Neuronal stem cell (in vitro differentiated cells): ENCODE measurements around the gene N4BP3.
A peak's percentile ranks its signal among the peaks of the same experiment; 100 is the strongest.

ENCODE experiments used
- DNase-seq: peaks from one replicate; pipeline ENCODE4 v3.0.0-alpha.2; 2013; ENCODE audit warnings: low spot score
- H2AFZ ChIP-seq: one replicate; pipeline ENCODE4 v1.6.1; 2013; ENCODE audit warnings: mild to moderate bottlenecking, low read length, inconsistent platforms
- H2AK5ac ChIP-seq: 2 replicates; pipeline ENCODE4 v1.6.1; 2013; ENCODE audit warnings: low read depth, mild to moderate bottlenecking, inconsistent platforms, low read length, moderate library complexity, mixed read lengths
- H2BK120ac ChIP-seq: 2 replicates; pipeline ENCODE4 v1.6.1; 2013; ENCODE audit warnings: low read depth, mild to moderate bottlenecking, inconsistent platforms, low read length, moderate library complexity, mixed read lengths
- H2BK12ac ChIP-seq: one replicate; pipeline ENCODE4 v1.6.1; 2013; ENCODE audit warnings: low read length, inconsistent platforms
- H2BK15ac ChIP-seq: 2 replicates; pipeline ENCODE4 v1.6.1; 2013; ENCODE audit warnings: mild to moderate bottlenecking, low read length, inconsistent platforms, mixed read lengths
- H2BK5ac ChIP-seq: one replicate; pipeline ENCODE4 v1.6.1; 2013; ENCODE audit warnings: inconsistent platforms, mild to moderate bottlenecking, low read length, moderate library complexity
- H3K14ac ChIP-seq: one replicate; pipeline ENCODE4 v1.6.1; 2013; ENCODE audit warnings: low read length, inconsistent platforms
- H3K18ac ChIP-seq: 2 replicates; pipeline ENCODE4 v1.6.1; 2013; ENCODE audit warnings: low read length, inconsistent platforms
- H3K23ac ChIP-seq: 2 replicates; pipeline ENCODE4 v1.6.1; 2013; ENCODE audit warnings: low read depth, mild to moderate bottlenecking, mixed read lengths, low read length, inconsistent platforms; ENCODE audit not compliant: poor library complexity
- H3K27ac ChIP-seq: replicated peaks from 3 replicates; pipeline ENCODE4 v1.5.1; 2013; ENCODE audit warnings: low read length, inconsistent platforms
- H3K27me3 ChIP-seq, 3 experiments: 2 replicates each; pipeline ENCODE4 v1.6.1; 2013; ENCODE audit warnings: low read length in 3 of 3, mild to moderate bottlenecking in 2 of 3, inconsistent platforms in 1 of 3, low read depth in 1 of 3, mixed read lengths in 1 of 3, moderate library complexity in 1 of 3; ENCODE audit not compliant: control insufficient read depth in 3 of 3, insufficient read depth in 3 of 3
- H3K36me3 ChIP-seq, 2 donors: replicated peaks in 1 of 2; 2 replicates each; pipeline ENCODE4 v1.6.1; 2013; ENCODE audit warnings: low read length in 2 of 2; ENCODE audit not compliant: control insufficient read depth in 2 of 2, insufficient read depth in 2 of 2
- H3K4ac ChIP-seq: 2 replicates; pipeline ENCODE4 v1.6.1; 2013; ENCODE audit warnings: inconsistent platforms, mild to moderate bottlenecking, low read length, moderate library complexity
- H3K4me1 ChIP-seq, 2 donors: 1 replicate in 1 of 2; 2 replicates in 1 of 2; pipeline ENCODE4 v1.6.1; 2013; ENCODE audit warnings: low read length in 2 of 2, low read depth in 1 of 2; ENCODE audit not compliant: control insufficient read depth in 2 of 2, insufficient read depth in 1 of 2
- H3K4me2 ChIP-seq: one replicate; pipeline ENCODE4 v1.6.1; 2013; ENCODE audit warnings: mild to moderate bottlenecking, low read length, inconsistent platforms; ENCODE audit not compliant: insufficient read depth, poor library complexity, severe bottlenecking
- H3K4me3 ChIP-seq, 2 donors: 2 replicates each; pipeline ENCODE4 v1.5.1; 2013; ENCODE audit warnings: low read length in 2 of 2, mild to moderate bottlenecking in 2 of 2, inconsistent platforms in 1 of 2, moderate library complexity in 1 of 2
- H3K79me1 ChIP-seq: one replicate; pipeline ENCODE4 v1.6.1; 2013; ENCODE audit warnings: low read depth, mild to moderate bottlenecking, inconsistent platforms, low read length, moderate library complexity
- H3K9ac ChIP-seq: one replicate; pipeline ENCODE4 v1.6.1; 2013; ENCODE audit warnings: mild to moderate bottlenecking, low read depth, low read length, inconsistent platforms; ENCODE audit not compliant: poor library complexity
- H3K9me3 ChIP-seq, 2 donors: replicated peaks in 1 of 2; 2 replicates each; pipeline versions ENCODE3 to v1.6.1; 2013; ENCODE audit warnings: low read length in 2 of 2, mild to moderate bottlenecking in 2 of 2, inconsistent platforms in 1 of 2, low read depth in 1 of 2, mixed read lengths in 1 of 2, moderate library complexity in 1 of 2; ENCODE audit not compliant: control insufficient read depth in 2 of 2, insufficient read depth in 1 of 2
- H4K8ac ChIP-seq: one replicate; pipeline ENCODE4 v1.6.1; 2013; ENCODE audit warnings: low read depth, mild to moderate bottlenecking, inconsistent platforms, low read length, moderate library complexity
- H4K91ac ChIP-seq: one replicate; pipeline ENCODE4 v1.6.1; 2013; ENCODE audit warnings: low read length, low read depth, mild to moderate bottlenecking, inconsistent platforms; ENCODE audit not compliant: poor library complexity
- WGBS, 2 donors: extraction: QIAGEN DNeasy Blood & Tissue Kit; methylation state at CpG; one replicate each; pipeline ENCODE4 v1.1.7; 2013; ENCODE audit warnings: missing lambda C conversion rate in 2 of 2, mixed read lengths in 1 of 2; ENCODE audit not compliant: insufficient read length in 2 of 2, insufficient replicate concordance in 1 of 2; ENCODE audit errors: extremely low coverage in 2 of 2; 5-methylcytosine and 5-hydroxymethylcytosine counted together

N4BP3 gene

DNA sequence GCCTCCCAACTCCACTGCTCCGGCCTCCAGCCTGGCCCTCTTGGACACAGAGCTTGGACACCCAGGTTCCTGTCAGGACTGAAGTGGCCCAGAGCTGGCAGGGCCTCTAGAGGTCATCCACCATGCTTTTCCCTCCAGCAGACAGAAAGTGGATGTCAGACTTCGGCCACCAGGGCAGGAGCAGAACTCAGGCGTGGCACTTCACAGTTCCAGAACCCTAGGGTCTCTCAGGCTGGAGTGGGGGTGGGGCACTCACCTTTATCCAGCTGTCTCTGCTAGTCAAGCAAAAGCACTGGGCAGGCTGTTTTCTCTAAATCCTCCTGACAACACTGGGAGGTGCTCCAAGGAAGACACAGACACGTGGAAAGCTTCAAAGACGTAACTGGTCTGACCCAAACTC is 35.6 kb upstream of the N4BP3 start:
- H2BK5ac ChIP-seq, result no peak overlapping the region
- H3K27ac ChIP-seq, result no peak overlapping the region
- no peaks in the 10 kb centered on the region for H3K36me3 ChIP-seq
- H2BK120ac ChIP-seq, result no peak overlapping the region
- no peak overlapping the region for H3K23ac ChIP-seq
- H3K9ac ChIP-seq, result no peak overlapping the region
- DNase-seq, result no peak
- H2BK15ac ChIP-seq, result no peak overlapping the region
- H3K4me2 ChIP-seq, result no peak overlapping the region
- H3K14ac ChIP-seq, result no peak overlapping the region
- H3K9me3 ChIP-seq, result no peaks in the 10 kb centered on the region
- no CpG with 5 or more reads among the region's 5 CpGs for WGBS, 2 donors
- peaks cover 0 to 35% (median 3%) of the 10 kb centered on the region in 3 experiments for H3K27me3 ChIP-seq
- H4K8ac ChIP-seq, result no peak overlapping the region
- H3K79me1 ChIP-seq, result no peaks in the 10 kb centered on the region
- H3K4me1 ChIP-seq, result peaks cover 2% of the 10 kb centered on the region in 2 donors
- no peak overlapping the region for H3K18ac ChIP-seq
- no peak overlapping the region for H4K91ac ChIP-seq
- H3K4ac ChIP-seq, result no peak overlapping the region
- H3K4me3 ChIP-seq, result no peak overlapping the region
- H2AFZ ChIP-seq, result no peak overlapping the region
- H2BK12ac ChIP-seq, result no peak overlapping the region
- H2AK5ac ChIP-seq, result peak overlapping the region; percentile 50

DNA sequence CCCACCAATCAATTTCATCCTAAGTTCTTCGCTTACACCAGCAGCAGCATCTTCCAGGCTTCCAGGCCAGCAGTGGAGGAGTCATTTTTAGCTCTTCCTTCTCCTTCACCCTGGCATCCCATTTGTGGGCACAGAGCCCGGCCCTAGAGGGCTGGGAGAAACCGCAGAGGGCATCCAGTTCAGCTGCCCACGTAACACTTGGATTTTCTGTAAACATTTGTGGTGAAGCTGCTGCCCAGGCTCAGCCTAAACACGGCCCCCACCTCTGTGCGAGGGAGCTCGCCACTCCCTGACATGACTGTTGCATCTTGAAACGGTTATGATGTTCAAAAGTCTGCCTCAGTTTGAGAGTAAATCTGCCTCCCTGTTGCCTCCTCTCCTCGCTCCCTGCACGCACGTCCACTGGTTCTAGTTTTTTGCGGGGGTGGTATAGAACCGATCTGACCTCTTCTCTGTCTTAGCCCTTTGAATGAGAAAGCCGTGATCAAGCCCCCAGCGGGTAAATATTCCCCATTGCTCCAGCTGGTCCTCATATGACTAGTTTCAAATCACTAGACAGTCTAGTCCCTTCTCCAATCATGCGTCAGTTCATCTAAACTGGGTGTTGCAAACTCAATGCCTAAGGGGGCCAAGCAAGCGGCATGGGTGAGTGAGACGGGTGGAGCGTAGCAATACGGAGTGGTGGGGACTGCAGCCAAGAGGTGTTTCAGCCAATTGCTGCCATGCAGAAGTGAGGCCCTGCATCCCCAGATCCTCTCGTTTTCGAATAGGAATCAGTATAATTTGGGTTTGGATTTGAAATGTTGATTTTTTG is 34.9 kb upstream of the N4BP3 start:
- Histone ChIP-seq H2BK120ac (no peak overlapping the region), H2BK12ac (no peak overlapping the region), H3K9me3 (no peaks in the 10 kb centered on the region), H3K23ac (no peak overlapping the region), H3K4ac (no peak overlapping the region), H3K4me2 (no peak overlapping the region), H3K4me3 (no peak overlapping the region), H2AFZ (no peak overlapping the region), H3K9ac (no peak overlapping the region), H3K36me3 (no peaks in the 10 kb centered on the region), H2BK15ac (no peak overlapping the region), H2AK5ac (no peak overlapping the region), H3K14ac (no peak overlapping the region), H2BK5ac (no peak overlapping the region), H4K91ac (no peak overlapping the region), H3K18ac (no peak overlapping the region), H3K27ac (no peak overlapping the region), H4K8ac (no peak overlapping the region), H3K79me1 (no peaks in the 10 kb centered on the region), H3K27me3 (peaks cover 0 to 37% (median 3%) of the 10 kb centered on the region in 3 experiments), H3K4me1 (peaks cover 2% of the 10 kb centered on the region in 2 donors)
- WGBS, 2 donors, result no CpG with 5 or more reads among the region's 22 CpGs
- no peak for DNase-seq

DNA sequence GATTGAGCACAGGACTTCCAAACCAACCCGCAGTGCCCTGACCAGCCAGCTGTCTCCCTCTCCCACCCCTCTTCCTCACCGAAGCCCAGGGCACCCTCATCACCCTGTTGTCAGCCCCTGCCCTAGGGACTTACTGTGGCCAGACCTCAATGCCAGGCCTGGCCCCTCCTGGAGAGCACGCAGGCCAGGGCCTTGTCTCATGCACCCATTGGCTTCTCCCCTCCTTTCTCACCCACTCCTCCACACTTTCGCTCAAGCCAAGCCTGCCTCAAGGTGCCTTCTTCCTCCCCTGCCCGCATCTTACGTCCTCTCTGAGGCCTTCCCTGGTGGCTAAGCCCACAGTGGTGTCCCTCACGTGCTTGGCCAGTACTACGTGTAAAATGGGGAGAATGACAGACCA is 33.3 kb upstream of the N4BP3 start:
- no peak overlapping the region for H2BK120ac ChIP-seq
- no peaks in the 10 kb centered on the region for H3K79me1 ChIP-seq
- no peak overlapping the region for H4K91ac ChIP-seq
- no peak overlapping the region for H3K27ac ChIP-seq
- H3K18ac ChIP-seq, result no peak overlapping the region
- no peak overlapping the region for H3K4me2 ChIP-seq
- H3K9me3 ChIP-seq, result no peaks in the 10 kb centered on the region
- H2AFZ ChIP-seq, result no peak overlapping the region
- H2AK5ac ChIP-seq, result no peak overlapping the region
- no CpG with 5 or more reads among the region's 8 CpGs for WGBS, 2 donors
- no peak overlapping the region for H3K4me3 ChIP-seq
- no peaks in the 10 kb centered on the region for H3K36me3 ChIP-seq
- H2BK5ac ChIP-seq, result no peak overlapping the region
- H2BK12ac ChIP-seq, result no peak overlapping the region
- no peak overlapping the region for H2BK15ac ChIP-seq
- no peak overlapping the region for H3K14ac ChIP-seq
- H3K4ac ChIP-seq, result no peak overlapping the region
- no peak for DNase-seq
- no peak overlapping the region for H4K8ac ChIP-seq
- H3K4me1 ChIP-seq, result peaks cover 2% of the 10 kb centered on the region in 2 donors
- peak overlapping the region; percentile 63 for H3K9ac ChIP-seq
- H3K23ac ChIP-seq, result no peak overlapping the region
- peaks cover 0 to 33% (median 3%) of the 10 kb centered on the region in 3 experiments for H3K27me3 ChIP-seq

DNA sequence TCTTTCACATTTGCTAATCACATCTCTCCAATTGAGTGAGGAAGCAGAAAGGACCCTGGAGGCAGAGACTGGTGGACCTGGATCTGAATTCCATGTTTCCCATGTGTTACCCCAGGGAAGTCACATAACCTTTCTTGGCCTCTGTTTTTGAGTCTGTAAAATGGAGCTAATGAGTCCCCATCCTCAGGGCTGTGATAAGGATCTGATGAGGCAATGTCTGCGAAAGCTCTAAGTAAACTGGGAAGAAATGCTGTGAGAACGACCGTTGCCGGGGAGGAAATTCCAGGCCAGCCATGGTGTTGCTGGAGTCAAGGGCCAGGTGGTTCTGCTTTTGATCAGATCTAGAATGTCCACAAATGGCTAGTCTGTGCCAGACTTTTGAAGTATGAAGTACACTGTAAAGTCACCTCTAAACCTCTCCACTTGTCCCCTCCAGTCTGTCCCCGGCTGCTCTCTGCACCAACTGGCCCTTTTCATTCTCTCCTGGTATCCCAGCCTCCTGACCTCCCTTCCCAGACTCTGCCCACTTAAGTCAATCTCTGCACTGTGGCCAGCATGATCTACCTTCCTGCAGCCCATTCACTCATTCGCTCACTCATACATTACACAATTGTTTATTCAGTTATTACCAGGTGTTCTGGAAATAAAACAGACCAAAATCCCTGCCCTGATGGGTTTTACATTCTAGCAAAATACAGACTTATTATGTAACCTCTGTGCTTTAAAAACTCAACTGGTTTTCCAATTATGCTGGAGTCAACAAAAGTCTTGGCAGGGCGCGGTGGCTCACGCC is 32.5 kb upstream of the N4BP3 start:
- WGBS, 2 donors, result no CpG with 5 or more reads among the region's 9 CpGs
- peaks cover 2% of the 10 kb centered on the region in 2 donors for H3K4me1 ChIP-seq
- no peak overlapping the region for H2AK5ac ChIP-seq
- H2BK15ac ChIP-seq, result no peak overlapping the region
- H3K18ac ChIP-seq, result no peak overlapping the region
- no peak overlapping the region for H3K4me3 ChIP-seq
- DNase-seq, result no peak
- H3K9me3 ChIP-seq, result no peaks in the 10 kb centered on the region
- H3K9ac ChIP-seq, result no peak overlapping the region
- H2BK5ac ChIP-seq, result no peak overlapping the region
- no peak overlapping the region for H2BK12ac ChIP-seq
- H3K4ac ChIP-seq, result no peak overlapping the region
- no peak overlapping the region for H4K91ac ChIP-seq
- no peak overlapping the region for H2AFZ ChIP-seq
- H3K79me1 ChIP-seq, result no peaks in the 10 kb centered on the region
- no peak overlapping the region for H3K23ac ChIP-seq
- H2BK120ac ChIP-seq, result no peak overlapping the region
- no peak overlapping the region for H3K14ac ChIP-seq
- H3K27me3 ChIP-seq, result peaks cover 0 to 30% (median 0%) of the 10 kb centered on the region in 3 experiments
- H3K4me2 ChIP-seq, result no peak overlapping the region
- H3K27ac ChIP-seq, result no peak overlapping the region
- H3K36me3 ChIP-seq, result no peaks in the 10 kb centered on the region
- H4K8ac ChIP-seq, result no peak overlapping the region
